WI38 (cell line): Measurements from ENCODE around the gene LRTM2.

Experiments
- H3K4me3 ChIP-seq: 2 replicates; pipeline ENCODE4 v1.5.1; 2011; ENCODE audit warnings: low read depth, mild to moderate bottlenecking, control low read depth, low read length
- CTCF ChIP-seq: IDR thresholded peaks from 2 replicates; pipeline ENCODE4 v1.5.1; 2012; ENCODE audit warnings: low read depth, mild to moderate bottlenecking, control low read depth, low read length

LRTM2 gene

GRCh38 chr12:1804545-1805332, 15.6 kb upstream of the LRTM2 start:
- H3K4me3 ChIP-seq, result no peak overlapping the region
- no peak for TF ChIP-seq CTCF

- TF ChIP-seq CTCF, result no peak
- no peak overlapping the region for H3K4me3 ChIP-seq
Observed at GRCh38 chr12:1805441-1806081, 14.8 kb upstream of the LRTM2 start.

- H3K4me3 ChIP-seq, result no peak overlapping the region
- TF ChIP-seq CTCF, result no peak
Observed at GRCh38 chr12:1806301-1807086, 13.9 kb upstream of the LRTM2 start.

- no peak for TF ChIP-seq CTCF
- no peak overlapping the region for H3K4me3 ChIP-seq
Observed at GRCh38 chr12:1807087-1807860, 13.1 kb upstream of the LRTM2 start.

GRCh38 chr12:1808036-1808797, 12.1 kb upstream of the LRTM2 start:
- H3K4me3 ChIP-seq, result no peak overlapping the region
- TF ChIP-seq CTCF, result no peak

- H3K4me3 ChIP-seq, result no peak overlapping the region
- TF ChIP-seq CTCF, result no peak
Observed at GRCh38 chr12:1808798-1809480, 11.4 kb upstream of the LRTM2 start.
